Stimulated activated CD4-positive, alpha-beta T cell treated with anti-CD3 and anti-CD28 coated beads, Interleukin-12 subunit alpha, Interleukin-12 subunit beta, amount 100 ng/mL, for 24 hours (primary cell): Measurements from ENCODE around the gene PFKP.

Source experiments
- DNase-seq, 2 experiments: peaks; one replicate each; pipeline ENCODE4 v3.0.0-alpha.2; 2020; ENCODE audit warnings: low read depth in 2 of 2

The PFKP gene

GRCh38 chr10:3135006-3135405, 67.7 kb downstream of the PFKP start:
- no peak for DNase-seq

DNA sequence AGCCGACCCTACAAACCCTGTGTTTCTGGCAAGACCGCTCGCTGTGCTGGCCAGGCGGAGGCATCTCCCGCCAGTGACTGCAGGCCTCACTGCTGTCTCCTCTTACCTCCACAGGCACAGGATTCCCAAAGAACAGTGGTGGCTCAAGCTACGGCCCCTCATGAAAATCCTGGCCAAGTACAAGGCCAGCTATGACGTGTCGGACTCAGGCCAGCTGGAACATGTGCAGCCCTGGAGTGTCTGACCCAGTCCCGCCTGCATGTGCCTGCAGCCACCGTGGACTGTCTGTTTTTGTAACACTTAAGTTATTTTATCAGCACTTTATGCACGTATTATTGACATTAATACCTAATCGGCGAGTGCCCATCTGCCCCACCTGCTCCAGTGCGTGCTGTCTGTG, 69.0 kb downstream of the PFKP start:
- no peak for DNase-seq

- no peak for DNase-seq
Measured at GRCh38 chr10:3136763-3137611, 69.6 kb downstream of the PFKP start.

GRCh38 chr10:3137958-3138726, 70.8 kb downstream of the PFKP start:
- no peak for DNase-seq

- no peak for DNase-seq
Measured at GRCh38 chr10:3139216-3139910, 72.0 kb downstream of the PFKP start.

GRCh38 chr10:3140280-3140679, 72.9 kb downstream of the PFKP start:
- DNase-seq = no peak

- DNase-seq = no peak
Measured at GRCh38 chr10:3141351-3142005, 74.1 kb downstream of the PFKP start.

DNA sequence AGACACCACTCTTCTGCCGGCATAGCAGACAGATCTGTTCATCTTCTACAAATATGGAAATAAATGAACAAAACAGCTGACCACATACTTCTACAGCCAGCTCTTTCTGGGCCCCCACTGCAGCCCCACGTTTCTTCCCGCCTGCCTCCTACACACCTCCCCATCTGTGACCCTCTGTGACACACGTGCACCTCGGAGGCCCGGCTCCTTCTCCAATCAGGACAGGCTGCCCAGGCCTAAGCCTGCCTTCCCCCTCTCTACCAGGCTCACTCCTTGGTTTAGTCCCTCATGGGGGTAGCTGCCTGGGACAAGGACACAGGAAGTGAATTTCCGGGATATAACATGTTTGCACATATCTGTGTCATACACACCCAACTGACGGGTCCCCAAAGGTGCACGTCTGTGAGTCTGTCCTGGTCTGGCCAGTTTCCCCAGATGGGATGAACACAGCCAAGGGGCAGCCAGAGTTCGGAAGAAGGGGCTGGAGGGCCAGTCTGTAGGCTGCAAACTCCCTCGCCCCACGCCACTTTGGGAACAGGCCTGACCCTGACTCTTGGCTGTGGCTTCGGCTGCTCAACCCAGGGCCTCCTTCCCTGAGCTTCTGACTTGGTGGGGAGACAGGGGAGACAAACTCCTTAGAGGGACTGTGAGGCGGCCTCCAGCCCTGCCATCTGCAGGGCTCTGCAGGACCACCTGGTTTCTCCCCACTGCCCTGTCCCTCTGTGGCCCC, 75.0 kb downstream of the PFKP start:
- DNase-seq = no peak

- no peak for DNase-seq
Measured at GRCh38 chr10:3143366-3143765, 76.0 kb downstream of the PFKP start.

- DNase-seq = no peak
Measured at GRCh38 chr10:3143791-3144434, 76.6 kb downstream of the PFKP start.

- no peak for DNase-seq
Measured at GRCh38 chr10:3145366-3145765, 78.0 kb downstream of the PFKP start.

- no peak for DNase-seq
Measured at GRCh38 chr10:3146289-3146688, 78.9 kb downstream of the PFKP start.

DNA sequence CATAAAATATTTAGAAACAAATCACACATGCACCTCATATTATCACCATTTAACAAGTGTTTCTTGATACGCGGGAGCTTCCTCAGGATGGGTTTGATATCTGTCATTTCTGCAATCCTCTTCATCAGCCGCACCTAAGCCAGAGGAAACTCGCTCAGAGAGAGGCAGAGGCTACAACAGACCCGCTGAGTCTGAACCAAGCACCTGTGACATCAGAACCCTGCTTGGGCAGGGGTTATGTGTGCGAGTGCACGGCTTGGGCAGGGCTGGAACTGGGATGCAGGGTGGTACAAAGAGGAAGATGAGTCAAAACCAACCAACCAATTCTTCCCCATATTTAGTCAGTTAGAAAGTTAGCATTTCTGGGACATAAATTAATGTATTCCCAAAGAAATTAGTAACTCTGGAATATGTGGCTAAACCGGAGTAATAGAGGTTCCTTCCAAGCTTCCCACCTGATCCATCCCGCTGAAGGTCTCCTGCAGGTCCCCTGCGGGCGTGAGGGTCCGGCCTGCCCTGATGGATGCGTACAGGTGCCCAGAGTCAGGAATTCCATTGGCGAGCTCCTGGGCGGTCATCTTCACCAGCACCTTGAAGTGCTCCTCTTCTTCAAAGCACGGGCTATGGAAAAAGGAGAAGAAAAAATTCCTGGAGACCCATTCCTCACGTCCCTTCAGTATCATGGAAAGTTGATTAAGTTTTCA, 79.9 kb downstream of the PFKP start:
- no peak for DNase-seq

DNA sequence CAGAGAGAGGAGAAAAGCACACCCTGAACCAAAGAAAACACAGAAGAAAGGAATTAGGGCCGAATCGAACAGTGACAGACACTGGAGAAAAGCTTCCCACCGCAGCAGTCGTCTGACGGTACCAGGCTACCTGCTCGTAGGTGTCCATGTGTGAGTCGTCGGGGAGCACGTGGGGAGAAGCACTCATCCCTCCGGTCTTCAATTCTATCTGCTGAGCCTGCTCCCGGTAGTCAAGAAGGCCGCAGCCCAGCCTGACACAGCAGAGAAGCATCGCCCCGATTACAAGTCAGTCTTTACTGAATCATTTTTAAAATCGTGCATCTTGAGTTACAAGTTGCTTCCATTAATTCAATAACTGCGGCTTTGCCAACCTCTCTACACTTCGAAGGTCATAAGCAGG, 80.7 kb downstream of the PFKP start:
- DNase-seq = no peak

- no peak for DNase-seq
Measured at GRCh38 chr10:3148994-3149393, 81.6 kb downstream of the PFKP start.

- no peak for DNase-seq
Measured at GRCh38 chr10:3149918-3150317, 82.6 kb downstream of the PFKP start.

- DNase-seq = no peak
Measured at GRCh38 chr10:3150366-3150765, 83.0 kb downstream of the PFKP start.

DNA sequence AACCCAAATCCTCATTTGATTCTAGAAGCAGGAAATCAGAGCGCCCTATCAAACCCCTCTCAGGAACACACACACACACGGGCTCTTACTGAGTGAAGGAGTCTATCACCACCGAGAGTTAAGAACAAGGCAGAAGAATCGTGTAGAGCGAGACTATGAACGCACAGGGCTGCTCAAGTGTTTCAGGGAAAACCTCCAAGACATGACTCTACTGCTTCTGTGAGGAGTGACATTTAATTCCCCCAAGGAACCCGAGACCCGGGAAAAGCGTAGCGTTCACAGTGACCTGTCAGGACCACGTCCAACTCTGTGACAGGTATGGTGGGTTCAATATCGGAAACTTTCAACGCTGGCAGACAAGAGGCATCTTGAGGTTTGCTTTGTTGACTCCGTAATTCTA, 83.6 kb downstream of the PFKP start:
- no peak for DNase-seq

DNA sequence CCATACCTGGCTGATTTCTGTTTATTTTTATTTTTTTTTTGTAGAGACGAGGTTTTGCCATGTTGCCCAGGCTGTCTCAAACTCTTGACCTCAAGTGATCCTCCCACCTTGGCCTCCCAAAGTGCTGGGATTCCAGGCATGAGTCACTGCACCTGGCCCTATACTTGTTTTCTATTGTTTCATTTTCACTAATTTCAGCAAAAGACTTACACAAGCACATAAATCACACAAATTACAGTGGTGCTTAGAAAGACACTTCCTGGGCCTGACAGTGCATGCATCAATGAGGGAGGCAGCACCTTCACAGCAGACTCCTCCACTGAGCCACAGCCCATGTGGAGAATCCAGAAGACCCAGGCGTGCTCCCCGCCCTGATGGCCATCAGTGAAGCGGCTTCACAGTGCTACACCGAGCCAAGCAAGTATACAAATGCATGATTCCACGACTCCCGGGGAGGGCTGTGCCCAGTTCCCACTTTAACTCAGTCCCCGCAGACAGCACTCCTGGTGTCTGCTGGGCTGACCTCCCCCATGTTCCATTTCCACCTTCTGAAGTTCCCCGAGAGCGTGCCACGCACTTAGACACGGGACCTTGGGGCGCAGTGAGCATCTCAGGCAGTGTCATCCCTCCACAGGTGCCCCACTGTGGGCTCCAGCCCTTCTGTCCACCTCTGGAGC, 84.7 kb downstream of the PFKP start:
- no peak for DNase-seq

- DNase-seq = no peak
Measured at GRCh38 chr10:3152566-3152935, 85.2 kb downstream of the PFKP start.
